GM12878 (cell line): ENCODE data around the gene FGF11. TPM values are rescaled to one million over a fixed set of nuclear protein-coding genes. Genes with fewer than 3 reads are reported as not detected.
A peak's percentile ranks its signal among the peaks of the same experiment; 100 is the strongest.

ENCODE experiments used
- ATF2 ChIP-seq: IDR thresholded peaks from 2 replicates; pipeline ENCODE4 v1.6.1; 2012; ENCODE audit warnings: low read length, inconsistent platforms
- BCLAF1 ChIP-seq: fragments of 450-650 bp; IDR thresholded peaks from 2 replicates; pipeline ENCODE4 v1.6.1; 2017; ENCODE audit warnings: antibody characterized with exemption, mild to moderate bottlenecking, moderate library complexity
- CBX3 ChIP-seq: fragments of 200-600 bp; sonication (generic); IDR thresholded peaks from 2 replicates; pipeline ENCODE4 v1.6.1; 2016; ENCODE audit warnings: low read depth, borderline replicate concordance
- CHD2 ChIP-seq: IDR thresholded peaks from 2 replicates; pipeline ENCODE4 v1.6.1; 2011; ENCODE audit warnings: low read depth, low read length, improper control_type of control experiment, borderline replicate concordance
- DPF2 ChIP-seq: fragments of 450-650 bp; IDR thresholded peaks from 2 replicates; pipeline ENCODE4 v1.6.1; 2017; ENCODE audit warnings: mild to moderate bottlenecking
- EGR1 ChIP-seq, 2 experiments: IDR thresholded peaks; 1 replicate in 1 of 2; 2 replicates in 1 of 2; pipeline ENCODE4 v1.6.1; 2011 to 2012; ENCODE audit warnings: low read depth in 2 of 2, low read length in 2 of 2, borderline replicate concordance in 1 of 2, mild to moderate bottlenecking in 1 of 2, moderate library complexity in 1 of 2
- IKZF2 ChIP-seq, 2 experiments: fragments of 450-650 bp; IDR thresholded peaks; 2 replicates each; pipeline ENCODE4 v1.6.1; 2017; ENCODE audit warnings: mild to moderate bottlenecking in 2 of 2, moderate library complexity in 2 of 2
- POLR2A ChIP-seq: IDR thresholded peaks from 2 replicates; pipeline ENCODE4 v1.6.1; 2011; ENCODE audit warnings: low read depth, mild to moderate bottlenecking, low read length
- SMAD5 ChIP-seq: IDR thresholded peaks from 2 replicates; pipeline ENCODE4 v1.6.1; 2016; ENCODE audit warnings: antibody characterized with exemption, low read depth
- TCF12 ChIP-seq: IDR thresholded peaks from 2 replicates; pipeline ENCODE4 v1.6.1; 2011; ENCODE audit warnings: low read depth, mild to moderate bottlenecking, low read length
- USF1 ChIP-seq: IDR thresholded peaks from 2 replicates; pipeline ENCODE4 v1.6.1; 2011; ENCODE audit warnings: borderline replicate concordance, low read depth, mild to moderate bottlenecking, moderate library complexity, mixed read lengths, low read length; ENCODE audit not compliant: insufficient read depth; ENCODE audit errors: extremely low read length
- ZBED1 ChIP-seq: IDR thresholded peaks from 2 replicates; pipeline ENCODE4 v1.6.1; 2016; ENCODE audit warnings: borderline replicate concordance
- ZNF217 ChIP-seq: fragments of 450-650 bp; IDR thresholded peaks from 2 replicates; pipeline ENCODE4 v1.6.1; 2017; ENCODE audit warnings: antibody characterized with exemption, mild to moderate bottlenecking
- ZNF592 ChIP-seq: fragments of 450-650 bp; IDR thresholded peaks from 2 replicates; pipeline ENCODE4 v1.6.1; 2017; ENCODE audit warnings: mild to moderate bottlenecking, moderate library complexity
- polyA plus RNA-seq, 11 experiments: library from polyadenylated mRNA; depleted of rRNA in 4 of 11; unstranded in 6 of 11; stranded (reverse) in 5 of 11; fragments of >200 nt; fragmentation: Nextera tagmentation in 4 of 11; fragmentation: Illumina TruSeq in 1 of 11; extraction: Ambion mirVana in 4 of 11; extraction: Trizol in 1 of 11; gene quantifications; 1 replicate in 1 of 11; 2 replicates in 10 of 11; pipeline versions ENCODE4 v1.2.1 to v1.2.3, GENCODE V29; 2011 to 2016; ENCODE audit warnings: inconsistent platforms in 2 of 11, missing spikeins in 2 of 11, low read depth in 1 of 11
- total RNA-seq, 4 experiments: library from RNA; depleted of rRNA in 3 of 4; stranded (reverse); fragments of >200 nt in 3 of 4; fragmentation: Illumina TruSeq in 1 of 4; extraction: Trizol in 1 of 4; gene quantifications; 2 replicates each; pipeline versions ENCODE4 v1.2.1 to v1.2.3, GENCODE V29; 2013 to 2021

The FGF11 gene
- total and polyA plus RNA-seq, 10 of the 15 experiments (the other 5 are each of a cell fraction or from before 2014, with no cell fraction given): 0.69 to 21.1 (median 2.6) TPM

- TF ChIP-seq USF1 (no peak), CHD2 (peak; percentile 83), EGR1 (IDR thresholded peaks at IDR 0.05; ENCODE audit: borderline replicate concordance in 1 of 2, low read depth in 2 of 2, low read length in 2 of 2) (peak; percentile 35 to 88), IKZF2 (IDR thresholded peaks at IDR 0.05) (peak; percentile 100), POLR2A (peak; percentile 98), BCLAF1 (peak; percentile 91), TCF12 (peak; percentile 93), ZNF592 (peak; percentile 43; the same call in 1 of the 2 replicates), ATF2 (peak; percentile 2; the same call in 1 of the 2 replicates), DPF2 (no peak), CBX3 (no peak), ZBED1 (peak; percentile 96), ZNF217 (no peak), SMAD5 (peak; percentile 99)
Observed at GRCh38 chr17:7484067-7484918, 45.0 kb downstream of the FGF11 start, which contains the start of gene POLR2A (continued).
